Loucy (cell line): ENCODE results near the gene TAF5.

Experiments used
- H2AFZ ChIP-seq: fragments of 200-600 bp; sonication (generic); 2 replicates; pipeline ENCODE4 v1.6.0; 2016; ENCODE audit warnings: antibody characterized with exemption, mild to moderate bottlenecking, low read length, moderate library complexity
- H3F3A ChIP-seq: fragments of 200-600 bp; 2 replicates; pipeline ENCODE4 v1.6.0; 2016; ENCODE audit warnings: antibody characterized with exemption, low read depth, mild to moderate bottlenecking
- H3K27me3 ChIP-seq: fragments of 200-600 bp; sonication (generic); 2 replicates; pipeline ENCODE4 v1.6.1; 2014; ENCODE audit warnings: low read length, mild to moderate bottlenecking; ENCODE audit not compliant: insufficient read depth, poor library complexity, severe bottlenecking
- H3K36me3 ChIP-seq: fragments of 200-600 bp; sonication (generic); 2 replicates; pipeline ENCODE4 v1.6.1; 2016; ENCODE audit warnings: low read length; ENCODE audit not compliant: insufficient read depth
- H3K4me1 ChIP-seq: fragments of 200-600 bp; sonication (generic); 2 replicates; pipeline ENCODE4 v1.5.1; 2014; ENCODE audit warnings: low read length, mild to moderate bottlenecking; ENCODE audit not compliant: insufficient read depth, poor library complexity, severe bottlenecking
- H3K4me2 ChIP-seq: fragments of 200-600 bp; sonication (generic); 2 replicates; pipeline ENCODE4 v1.6.0; 2014; ENCODE audit warnings: antibody characterized with exemption, low read length, low read depth, mild to moderate bottlenecking; ENCODE audit not compliant: poor library complexity, severe bottlenecking
- H3K4me3 ChIP-seq: fragments of 200-600 bp; sonication (generic); 2 replicates; pipeline ENCODE4 v1.5.1; 2014; ENCODE audit warnings: low read length, mild to moderate bottlenecking, mixed read lengths; ENCODE audit not compliant: poor library complexity, severe bottlenecking
- H3K79me2 ChIP-seq: fragments of 200-600 bp; sonication (generic); 2 replicates; pipeline ENCODE4 v1.6.1; 2014; ENCODE audit warnings: low read length; ENCODE audit not compliant: insufficient read depth
- H3K9ac ChIP-seq: fragments of 200-600 bp; sonication (generic); 2 replicates; pipeline ENCODE4 v1.6.0; 2014; ENCODE audit warnings: mild to moderate bottlenecking, low read depth, low read length, moderate library complexity; ENCODE audit not compliant: poor library complexity, severe bottlenecking
- H3K9me2 ChIP-seq: fragments of 200-600 bp; sonication (generic); replicated peaks from 2 replicates; pipeline ENCODE4 v1.6.1; 2016; ENCODE audit warnings: low read depth, low read length, mixed read lengths
- H3K9me3 ChIP-seq: fragments of 200-600 bp; sonication (generic); 2 replicates; pipeline ENCODE4 v1.6.1; 2014; ENCODE audit warnings: mild to moderate bottlenecking, antibody characterized with exemption, low read length, low read depth; ENCODE audit not compliant: insufficient read depth
- H4K20me1 ChIP-seq: fragments of 200-600 bp; sonication (generic); 2 replicates; pipeline ENCODE4 v1.6.0; 2014; ENCODE audit warnings: antibody characterized with exemption, low read length, mild to moderate bottlenecking; ENCODE audit not compliant: insufficient read depth, poor library complexity, severe bottlenecking
- CTCF ChIP-seq: fragments of 200-600 bp; sonication (generic); conservative IDR thresholded peaks from 2 replicates; pipeline ENCODE4 v1.5.1; 2014; ENCODE audit warnings: mild to moderate bottlenecking, antibody characterized with exemption, low read length
- EZH2phosphoT487 ChIP-seq: fragments of 200-600 bp; IDR thresholded peaks from 2 replicates; pipeline ENCODE4 v1.6.1; 2018; ENCODE audit warnings: antibody characterized with exemption, mild to moderate bottlenecking, moderate library complexity, borderline replicate concordance

The TAF5 gene

GRCh38 chr10:103367782-103368518 lies at the start of gene TAF5:
Gene TAF5 (plus strand): TSS chr10:103367976. CDS start chr10:103367990, 14 bp downstream.
- H3K79me2 ChIP-seq, result peaks cover 44% of the 10 kb centered on the region
- no peaks in the 10 kb centered on the region for H3K36me3 ChIP-seq
- H3K9me2 ChIP-seq, result no peaks in the 10 kb centered on the region
- peak within 1 kb of the TSS; percentile 78 for H2AFZ ChIP-seq
- H4K20me1 ChIP-seq, result peaks cover 9% of the 10 kb centered on the region
- H3K9ac ChIP-seq, result peak within 1 kb of the TSS; percentile 90
- H3F3A ChIP-seq, result peaks cover 3% of the 10 kb centered on the region; the same call in 1 of the 2 replicates
- peaks cover 26% of the 10 kb centered on the region for H3K4me1 ChIP-seq
- H3K4me3 ChIP-seq, result peak within 1 kb of the TSS; percentile 87
- peak within 1 kb of the TSS; percentile 85 for H3K4me2 ChIP-seq
- TF ChIP-seq CTCF, result no peak
- TF ChIP-seq EZH2phosphoT487, result no peak
- no peaks in the 10 kb centered on the region for H3K9me3 ChIP-seq
- no peaks in the 10 kb centered on the region for H3K27me3 ChIP-seq

DNA sequence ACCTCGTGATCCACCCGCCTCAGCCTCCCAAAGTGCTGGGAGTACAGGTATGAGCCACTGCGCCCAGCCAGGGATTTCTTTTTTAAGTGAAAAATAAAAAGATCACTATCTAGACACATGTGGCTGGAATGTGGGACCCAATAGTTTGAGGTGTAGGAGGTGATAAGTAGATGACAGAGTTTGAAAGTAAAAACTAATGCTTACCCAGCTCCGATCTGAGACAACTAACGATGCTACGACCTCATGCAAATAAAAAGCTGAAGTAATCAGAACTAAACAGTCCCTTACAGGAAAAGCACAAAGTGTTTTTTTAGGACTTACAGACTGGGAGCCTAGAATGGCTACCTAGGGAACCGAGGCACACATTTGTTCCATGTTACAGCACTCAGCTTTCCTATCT lies 39.9 kb upstream of the TAF5 start:
- no peak overlapping the region for H2AFZ ChIP-seq
- H3K9ac ChIP-seq, result no peak overlapping the region
- no peaks in the 10 kb centered on the region for H3K27me3 ChIP-seq
- TF ChIP-seq EZH2phosphoT487 (no peak), CTCF (no peak)
- H4K20me1 ChIP-seq, result no peaks in the 10 kb centered on the region
- H3F3A ChIP-seq, result no peaks in the 10 kb centered on the region
- H3K4me1 ChIP-seq, result no peaks in the 10 kb centered on the region
- H3K36me3 ChIP-seq, result peaks cover 56% of the 10 kb centered on the region; the same call in 1 of the 2 replicates
- H3K9me2 ChIP-seq, result no peaks in the 10 kb centered on the region
- H3K79me2 ChIP-seq, result no peaks in the 10 kb centered on the region
- H3K4me2 ChIP-seq, result no peak overlapping the region
- H3K9me3 ChIP-seq, result no peaks in the 10 kb centered on the region
- no peak overlapping the region for H3K4me3 ChIP-seq

GRCh38 chr10:103333934-103334520 lies 33.7 kb upstream of the TAF5 start:
- H3K4me1 ChIP-seq, result no peaks in the 10 kb centered on the region

More at GRCh38 chr10:103333934-103334520, 33.7 kb upstream of the TAF5 start:
- H4K20me1 ChIP-seq, result peaks cover 9% of the 10 kb centered on the region
- no peak overlapping the region for H3K4me2 ChIP-seq
- peak; percentile 75 for TF ChIP-seq CTCF
- no peak for TF ChIP-seq EZH2phosphoT487
- peaks cover 35% of the 10 kb centered on the region; the same call in 1 of the 2 replicates for H3K36me3 ChIP-seq
- no peaks in the 10 kb centered on the region for H3K9me3 ChIP-seq
- H3K4me3 ChIP-seq, result no peak overlapping the region
- H3K27me3 ChIP-seq, result no peaks in the 10 kb centered on the region
- no peaks in the 10 kb centered on the region for H3K9me2 ChIP-seq
- H2AFZ ChIP-seq, result no peak overlapping the region
- no peaks in the 10 kb centered on the region for H3K79me2 ChIP-seq
- H3F3A ChIP-seq, result peaks cover 5% of the 10 kb centered on the region; the same call in 1 of the 2 replicates
- H3K9ac ChIP-seq, result no peak overlapping the region
